GM10266 (cell line): ENCODE results near the gene NOXO1.

Experiments
- DNase-seq: peaks from one replicate; pipeline ENCODE4 v3.0.0; 2012; ENCODE audit errors: extremely low spot score
- TF ChIP-seq, protein P1 (sequence below): IDR thresholded peaks from 2 replicates; pipeline ENCODE4 v1.5.1; 2012; ENCODE audit warnings: mild to moderate bottlenecking, low read depth; ENCODE audit not compliant: control insufficient read depth, insufficient read depth; ENCODE audit errors: missing control alignments

The NOXO1 gene

DNA sequence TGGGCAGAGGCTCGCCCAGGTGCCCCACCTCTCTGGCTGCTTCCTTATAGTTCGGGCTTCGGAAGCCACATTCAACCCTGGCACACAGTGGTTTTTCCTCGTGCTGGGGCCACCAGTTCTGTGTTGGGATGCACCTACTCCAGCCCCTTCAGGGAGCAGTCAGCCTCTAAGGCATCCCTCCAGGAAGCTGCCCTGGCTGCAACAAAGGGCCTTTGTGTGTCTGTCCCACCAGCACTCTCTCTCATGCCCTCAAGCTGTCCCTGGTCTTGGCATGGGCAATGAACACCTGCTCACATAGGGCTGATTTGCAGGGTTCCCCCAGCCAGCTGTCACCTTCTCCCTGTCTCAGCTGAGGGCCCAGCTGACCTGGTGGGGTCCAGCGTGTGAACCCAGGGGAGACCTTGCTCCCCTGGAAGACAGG, 754 bp upstream of the NOXO1 start:
- DNase-seq, result no peak
- TF ChIP-seq, protein P1, sequence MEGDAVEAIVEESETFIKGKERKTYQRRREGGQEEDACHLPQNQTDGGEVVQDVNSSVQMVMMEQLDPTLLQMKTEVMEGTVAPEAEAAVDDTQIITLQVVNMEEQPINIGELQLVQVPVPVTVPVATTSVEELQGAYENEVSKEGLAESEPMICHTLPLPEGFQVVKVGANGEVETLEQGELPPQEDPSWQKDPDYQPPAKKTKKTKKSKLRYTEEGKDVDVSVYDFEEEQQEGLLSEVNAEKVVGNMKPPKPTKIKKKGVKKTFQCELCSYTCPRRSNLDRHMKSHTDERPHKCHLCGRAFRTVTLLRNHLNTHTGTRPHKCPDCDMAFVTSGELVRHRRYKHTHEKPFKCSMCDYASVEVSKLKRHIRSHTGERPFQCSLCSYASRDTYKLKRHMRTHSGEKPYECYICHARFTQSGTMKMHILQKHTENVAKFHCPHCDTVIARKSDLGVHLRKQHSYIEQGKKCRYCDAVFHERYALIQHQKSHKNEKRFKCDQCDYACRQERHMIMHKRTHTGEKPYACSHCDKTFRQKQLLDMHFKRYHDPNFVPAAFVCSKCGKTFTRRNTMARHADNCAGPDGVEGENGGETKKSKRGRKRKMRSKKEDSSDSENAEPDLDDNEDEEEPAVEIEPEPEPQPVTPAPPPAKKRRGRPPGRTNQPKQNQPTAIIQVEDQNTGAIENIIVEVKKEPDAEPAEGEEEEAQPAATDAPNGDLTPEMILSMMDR, result no peak

DNA sequence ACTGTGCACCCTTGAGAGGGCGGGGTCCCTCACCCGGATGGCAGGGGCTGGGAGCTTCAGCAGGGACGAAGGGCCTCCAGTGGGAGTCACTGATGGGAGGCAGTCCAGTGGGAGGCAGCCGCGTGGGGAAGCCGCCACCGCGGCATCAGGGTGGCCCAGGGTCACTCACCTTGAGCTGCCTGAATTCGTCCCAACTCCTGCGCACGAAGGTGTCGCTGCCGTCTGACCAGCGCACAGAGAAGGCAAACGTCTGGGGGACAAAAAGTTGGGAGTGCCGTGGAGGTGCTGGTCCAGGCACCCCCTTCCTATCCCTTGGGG, 540 bp downstream of the NOXO1 start:
- TF ChIP-seq, protein P1, result no peak
- no peak for DNase-seq

- DNase-seq, result no peak
Measured at GRCh38 chr16:1980030-1980769, 1.1 kb downstream of the NOXO1 start.

DNA sequence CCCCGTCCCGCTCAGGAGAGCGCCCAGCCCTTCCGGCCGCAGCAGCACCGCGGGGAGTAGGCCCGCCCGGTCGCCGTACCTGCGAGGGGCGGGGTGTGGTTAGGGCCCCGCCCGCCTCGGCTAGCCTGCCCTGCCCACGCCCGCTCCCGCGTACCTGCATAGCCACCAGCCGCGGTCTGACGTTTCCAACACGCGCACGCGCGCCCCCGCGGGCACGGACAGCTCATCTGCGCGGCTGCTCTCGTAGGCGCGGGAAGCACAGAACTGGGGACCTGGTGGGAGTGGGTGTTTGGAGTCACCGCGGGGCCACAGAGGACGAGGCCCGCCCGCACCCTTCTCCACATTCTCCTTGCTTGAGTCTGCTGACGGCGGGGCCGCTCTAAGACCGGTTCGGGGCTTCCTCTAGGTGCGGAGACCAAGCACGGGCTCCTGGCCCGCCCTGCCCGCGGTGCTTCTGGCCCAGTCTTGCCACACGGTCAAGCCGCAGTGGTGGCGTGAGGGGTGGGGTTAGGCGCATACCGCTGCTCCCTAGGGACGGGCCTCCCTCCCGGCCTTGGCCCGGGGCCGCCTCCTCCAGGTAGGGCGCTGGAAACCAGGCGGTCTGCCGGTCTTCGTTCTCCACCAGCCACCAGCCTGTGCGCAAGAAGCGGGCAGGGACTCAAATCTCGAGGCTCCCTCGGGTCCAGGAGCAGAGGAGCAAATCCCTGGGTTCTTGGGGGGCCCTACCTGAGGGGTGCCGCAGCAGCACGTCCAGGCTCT, 1.8 kb downstream of the NOXO1 start:
- DNase-seq, result no peak
- TF ChIP-seq, protein P1, result no peak

More at GRCh38 chr16:1980030-1980769, 1.1 kb downstream of the NOXO1 start:
- TF ChIP-seq, protein P1, result no peak

DNA sequence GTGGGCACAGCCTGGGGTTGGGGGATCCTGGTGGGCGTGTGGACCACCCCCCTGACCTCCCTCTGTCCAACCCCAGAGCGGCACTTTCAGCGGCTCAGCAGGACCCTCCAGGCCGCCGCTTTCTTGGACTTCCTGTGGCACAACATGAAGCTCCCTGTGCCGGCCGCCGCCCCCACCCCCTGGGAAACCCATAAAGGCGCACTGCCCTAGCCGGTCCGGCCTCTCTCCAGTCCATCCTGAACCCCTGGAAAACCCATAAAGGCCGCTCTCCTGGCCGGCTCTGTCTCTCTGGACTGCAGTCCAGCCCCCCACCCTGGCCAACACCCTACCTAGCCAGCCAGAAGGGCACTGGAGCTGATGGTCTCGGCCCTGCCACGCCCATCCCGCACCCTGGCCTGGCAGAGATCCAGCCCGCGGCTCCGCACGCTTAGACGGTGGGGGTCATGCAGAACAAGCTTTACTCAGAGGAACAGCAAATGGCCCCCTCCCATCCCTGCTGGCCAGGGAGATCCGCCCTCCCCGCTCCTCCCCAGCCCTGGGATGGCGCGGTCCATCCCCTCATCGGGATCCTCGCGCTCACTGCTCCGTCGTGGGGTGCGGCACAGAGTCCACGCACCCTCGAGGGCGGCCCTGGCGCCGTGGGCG, 2.7 kb downstream of the NOXO1 start:
- TF ChIP-seq, protein P1, result no peak
- no peak for DNase-seq

DNA sequence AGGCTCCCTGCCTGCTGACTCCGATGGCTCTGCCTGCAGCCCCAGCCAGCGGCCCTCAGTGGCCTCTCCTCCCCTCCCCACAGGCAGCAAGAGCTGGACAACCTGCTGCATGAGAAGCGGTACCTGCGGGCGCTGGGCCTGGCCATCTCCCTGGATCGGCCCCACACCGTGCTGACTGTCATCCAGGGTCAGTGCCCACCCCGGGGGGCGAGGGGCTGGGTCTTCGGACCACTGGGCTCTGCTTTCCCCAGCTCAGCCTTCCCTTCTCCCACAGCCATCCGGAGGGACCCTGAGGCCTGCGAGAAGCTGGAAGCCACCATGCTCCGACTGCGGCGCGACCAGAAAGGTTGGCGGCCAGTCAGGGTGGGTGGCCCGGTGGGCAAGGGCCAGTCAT, 3.4 kb downstream of the NOXO1 start:
- TF ChIP-seq, protein P1, result no peak
- no peak for DNase-seq
